Liver (tissue), 9 donors: ENCODE data around the gene HID1. TPM values are rescaled to one million over a fixed set of nuclear protein-coding genes. Genes with fewer than 3 reads are reported as not detected.

ENCODE experiments used
- DNase-seq: peaks from one replicate; pipeline ENCODE4 v3.0.0-alpha.2; 2017; ENCODE audit warnings: low spot score
- H3K27ac ChIP-seq, 2 donors: one replicate each; pipeline ENCODE4 v1.7.0; 2013; ENCODE audit warnings: inconsistent platforms in 2 of 2, low read length in 2 of 2, control low read depth in 1 of 2, low read depth in 1 of 2, mild to moderate bottlenecking in 1 of 2
- H3K27me3 ChIP-seq, 4 donors: one replicate each; pipeline versions ENCODE4 v1.6.1 to v1.7.0; 2013; ENCODE audit warnings: low read length in 3 of 4, inconsistent platforms in 1 of 4, mild to moderate bottlenecking in 1 of 4, moderate library complexity in 1 of 4; ENCODE audit not compliant: control insufficient read depth in 4 of 4, insufficient read depth in 4 of 4
- H3K36me3 ChIP-seq, 4 donors: one replicate each; pipeline versions ENCODE4 v1.6.1 to v1.7.0; 2013; ENCODE audit warnings: low read length in 3 of 4, mild to moderate bottlenecking in 3 of 4, low read depth in 1 of 4, moderate library complexity in 1 of 4; ENCODE audit not compliant: control insufficient read depth in 4 of 4, insufficient read depth in 3 of 4
- H3K4me1 ChIP-seq, 4 donors: one replicate each; pipeline versions ENCODE4 v1.6.1 to v1.7.0; 2013; ENCODE audit warnings: low read length in 3 of 4, mild to moderate bottlenecking in 3 of 4, moderate library complexity in 1 of 4; ENCODE audit not compliant: control insufficient read depth in 4 of 4, insufficient read depth in 4 of 4
- H3K4me3 ChIP-seq, 3 donors: one replicate each; pipeline versions ENCODE4 v1.6.1 to v1.7.0; 2013; ENCODE audit warnings: low read length in 3 of 3, control low read depth in 1 of 3, low read depth in 1 of 3, mild to moderate bottlenecking in 1 of 3
- H3K9ac ChIP-seq, 2 donors: one replicate each; pipeline ENCODE4 v1.7.0; 2013; ENCODE audit warnings: low read length in 2 of 2, mild to moderate bottlenecking in 2 of 2, moderate library complexity in 2 of 2, control low read depth in 1 of 2, low read depth in 1 of 2
- H3K9me3 ChIP-seq, 4 donors: one replicate each; pipeline versions ENCODE4 v1.6.1 to v1.7.0; 2013; ENCODE audit warnings: low read length in 3 of 4; ENCODE audit not compliant: control insufficient read depth in 4 of 4
- ATF3 ChIP-seq: IDR thresholded peaks from 2 replicates; pipeline ENCODE4 v1.6.1; 2016; ENCODE audit warnings: antibody characterized with exemption
- CTCF ChIP-seq: fragments of 150-350 bp; IDR thresholded peaks from 2 replicates; pipeline ENCODE4 v1.5.1; 2017; ENCODE audit warnings: improper control_type of control experiment, low read depth, low read length; ENCODE audit not compliant: missing input control
- EGR1 ChIP-seq, 2 donors: IDR thresholded peaks; 2 replicates each; pipeline ENCODE4 v1.6.1; 2016 to 2018; ENCODE audit warnings: antibody characterized with exemption in 2 of 2, low read depth in 2 of 2
- FOXA1 ChIP-seq: IDR thresholded peaks from 2 replicates; pipeline ENCODE4 v1.6.1; 2016; ENCODE audit warnings: antibody characterized with exemption
- FOXA2 ChIP-seq: IDR thresholded peaks from 2 replicates; pipeline ENCODE4 v1.6.1; 2016; ENCODE audit warnings: antibody characterized with exemption
- GABPA ChIP-seq, 2 donors: IDR thresholded peaks in 1 of 2; conservative IDR thresholded peaks in 1 of 2; 2 replicates each; pipeline ENCODE4 v1.6.1; 2016; ENCODE audit warnings: antibody characterized with exemption in 2 of 2, mild to moderate bottlenecking in 1 of 2, moderate library complexity in 1 of 2
- HNF4A ChIP-seq, 2 donors: conservative IDR thresholded peaks; 2 replicates each; pipeline ENCODE4 v1.6.1; 2016; ENCODE audit warnings: antibody characterized with exemption in 2 of 2, mild to moderate bottlenecking in 2 of 2
- HNF4G ChIP-seq: IDR thresholded peaks from 2 replicates; pipeline ENCODE4 v1.6.1; 2016; ENCODE audit warnings: antibody characterized with exemption
- JUND ChIP-seq, 2 donors: IDR thresholded peaks; 2 replicates each; pipeline ENCODE4 v1.6.1; 2016; ENCODE audit warnings: antibody characterized with exemption in 2 of 2
- MAX ChIP-seq: IDR thresholded peaks from 2 replicates; pipeline ENCODE4 v1.6.1; 2016; ENCODE audit warnings: antibody characterized with exemption
- NR2F2 ChIP-seq: IDR thresholded peaks from 2 replicates; pipeline ENCODE4 v1.6.1; 2016; ENCODE audit warnings: antibody characterized with exemption
- RAD21 ChIP-seq, 2 donors: IDR thresholded peaks; 2 replicates each; pipeline ENCODE4 v1.6.1; 2016; ENCODE audit warnings: antibody characterized with exemption in 2 of 2, mild to moderate bottlenecking in 2 of 2
- REST ChIP-seq: IDR thresholded peaks from 2 replicates; pipeline ENCODE4 v1.6.1; 2016; ENCODE audit warnings: antibody characterized with exemption, mild to moderate bottlenecking
- RXRA ChIP-seq, 2 donors: IDR thresholded peaks; 2 replicates each; pipeline ENCODE4 v1.6.1; 2017 to 2018; ENCODE audit warnings: antibody characterized with exemption in 2 of 2, mild to moderate bottlenecking in 1 of 2
- SP1 ChIP-seq: IDR thresholded peaks from 2 replicates; pipeline ENCODE4 v1.6.1; 2018; ENCODE audit warnings: antibody characterized with exemption, mild to moderate bottlenecking
- TAF1 ChIP-seq: conservative IDR thresholded peaks from 2 replicates; pipeline ENCODE4 v1.6.1; 2016; ENCODE audit warnings: antibody characterized with exemption, mild to moderate bottlenecking
- YY1 ChIP-seq: IDR thresholded peaks from 2 replicates; pipeline ENCODE4 v1.6.1; 2016; ENCODE audit warnings: antibody characterized with exemption, mild to moderate bottlenecking
- ZBTB33 ChIP-seq: IDR thresholded peaks from 2 replicates; pipeline ENCODE4 v1.6.1; 2016; ENCODE audit warnings: antibody characterized with exemption
- WGBS: extraction: QIAGEN DNeasy Blood & Tissue Kit; methylation state at CpG from one replicate; pipeline ENCODE4 v1.1.7; 2013; 5-methylcytosine and 5-hydroxymethylcytosine counted together
- polyA plus RNA-seq, 2 donors: library from polyadenylated mRNA; stranded (reverse) in 1 of 2; unstranded in 1 of 2; fragments of 200-250 nt in 1 of 2; fragments of >200 nt in 1 of 2; fragmentation: Nextera tagmentation in 1 of 2; extraction: Ambion mirVana in 1 of 2; gene quantifications; one replicate each; pipeline versions ENCODE4 v1.2.1 to v1.2.3, GENCODE V29; 2013 to 2015
- total RNA-seq, 2 donors: library from RNA; depleted of rRNA; stranded (reverse); fragments of >200 nt; gene quantifications; one replicate each; pipeline ENCODE4 v1.2.3, GENCODE V29; 2014
- donor health status: healthy.
- donor health status: healthy.
- donor health status: healthy.
- donor health status: healthy.
- donor health status: healthy.

The HID1 gene
- total and polyA plus RNA-seq, 4 donors, result 2.7 to 6.2 (median 3.7) TPM

GRCh38 chr17:74941128-74941725, 31.3 kb downstream of the HID1 start:
- no peaks in the 10 kb centered on the region for H3K4me1 ChIP-seq
- no peak for TF ChIP-seq HNF4G
- TF ChIP-seq FOXA2, result no peak
- TF ChIP-seq ATF3, result no peak
- no peak for TF ChIP-seq MAX
- TF ChIP-seq TAF1, result no peak
- no peak for TF ChIP-seq NR2F2
- TF ChIP-seq ZBTB33, result no peak
- no peak for TF ChIP-seq FOXA1
- no peak for TF ChIP-seq GABPA (IDR thresholded peaks at IDR 0.05 in 1 of 2, conservative IDR thresholded peaks at IDR 0.05 in 1 of 2)
- TF ChIP-seq SP1, result no peak
- no peak for TF ChIP-seq REST
- TF ChIP-seq RAD21 (IDR thresholded peaks at IDR 0.05), result no peak
- no peak for TF ChIP-seq CTCF
- no peak for TF ChIP-seq EGR1 (IDR thresholded peaks at IDR 0.05; ENCODE audit: low read depth in 2 of 2)
- TF ChIP-seq YY1, result no peak
- no peak for TF ChIP-seq RXRA (IDR thresholded peaks at IDR 0.05)
- no peak for TF ChIP-seq HNF4A (conservative IDR thresholded peaks at IDR 0.05)
- no peak for TF ChIP-seq JUND (IDR thresholded peaks at IDR 0.05)
- no peak overlapping the region for H3K27ac ChIP-seq
- WGBS, result 77% methylated on average over 21 of the region's 21 CpGs
- DNase-seq, result no peak
- H3K27me3 ChIP-seq, result peaks cover 0 to 8% (median 3%) of the 10 kb centered on the region in 4 donors
- H3K4me3 ChIP-seq, result no peak overlapping the region
- H3K9me3 ChIP-seq, result no peaks in the 10 kb centered on the region
- no peak overlapping the region for H3K9ac ChIP-seq
- no peaks in the 10 kb centered on the region for H3K36me3 ChIP-seq
